ENCODE results near the gene CPA2.

The CPA2 gene

DNA sequence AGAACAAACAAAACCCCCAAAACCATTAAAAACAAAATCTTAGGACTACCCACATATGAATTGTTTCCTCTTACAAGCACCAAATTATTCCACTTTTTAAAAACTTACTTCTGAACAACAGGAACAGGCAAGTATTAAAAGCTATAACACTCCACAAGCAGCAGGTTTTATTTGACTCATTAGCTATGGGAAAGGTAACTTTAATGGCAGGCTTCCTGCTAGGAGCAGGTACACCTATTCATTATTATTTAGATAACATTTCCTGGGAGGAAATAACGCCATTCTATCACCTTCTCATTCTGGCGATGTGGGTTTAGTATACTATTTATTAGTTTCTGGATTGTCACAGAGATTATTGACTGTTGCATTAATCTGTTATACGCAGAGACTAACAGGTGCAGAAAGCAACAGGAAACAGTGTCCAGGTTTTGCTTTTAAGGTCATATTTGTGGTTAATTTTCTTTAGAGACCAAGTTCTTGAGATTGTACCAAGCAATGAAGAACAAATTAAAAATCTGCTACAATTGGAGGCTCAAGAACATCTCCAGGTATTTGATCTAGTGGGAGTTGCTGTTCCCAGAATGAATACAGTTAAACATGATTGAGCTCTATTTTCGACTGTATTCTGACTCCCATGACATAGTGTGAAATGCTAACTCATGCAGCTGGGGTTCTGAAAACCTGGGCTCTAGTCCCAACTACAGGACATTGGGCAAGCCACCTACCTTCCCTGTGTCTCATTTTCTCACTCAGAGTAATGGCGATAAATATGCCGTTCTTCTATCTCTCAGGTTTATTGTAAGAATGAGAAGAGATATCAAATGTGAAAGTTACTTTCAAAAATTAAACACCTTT, 2.0 kb downstream of the CPA2 start:
- Histone ChIP-seq H3K36me3 (replicated peaks) (no peaks in the 10 kb centered on the region), H3K4me3 (no peak overlapping the region), H3K27me3 (ENCODE audit: low read depth) (no peaks in the 10 kb centered on the region), H3K9me3 (no peaks in the 10 kb centered on the region), H3K4me1 (peaks cover 31% of the 10 kb centered on the region)
- DNase-seq (ENCODE audit: low spot score in 2 of 2) = no peak
- in situ Hi-C loops (cut with MboI; ENCODE audit: low sequenced_read_pairs) = no loop called here

DNA sequence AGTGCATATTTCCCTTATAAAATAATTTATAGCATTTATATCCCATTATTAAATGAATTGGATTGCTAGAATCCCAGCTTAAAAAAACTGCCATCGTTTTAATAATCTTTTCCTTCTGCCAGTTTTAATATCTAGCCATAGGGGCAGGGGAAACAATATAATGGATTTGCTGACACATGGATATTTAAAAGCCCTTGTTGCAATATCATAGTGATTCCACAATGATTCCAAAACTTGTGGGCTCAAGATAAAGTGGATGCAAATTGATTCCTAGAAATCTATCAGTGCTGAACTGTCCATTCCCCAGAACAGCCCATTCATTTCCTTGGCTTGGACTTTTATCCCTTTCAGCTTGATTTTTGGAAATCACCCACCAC, 2.6 kb downstream of the CPA2 start:
- in situ Hi-C loops (cut with MboI; ENCODE audit: low sequenced_read_pairs) = no loop called here

DNA sequence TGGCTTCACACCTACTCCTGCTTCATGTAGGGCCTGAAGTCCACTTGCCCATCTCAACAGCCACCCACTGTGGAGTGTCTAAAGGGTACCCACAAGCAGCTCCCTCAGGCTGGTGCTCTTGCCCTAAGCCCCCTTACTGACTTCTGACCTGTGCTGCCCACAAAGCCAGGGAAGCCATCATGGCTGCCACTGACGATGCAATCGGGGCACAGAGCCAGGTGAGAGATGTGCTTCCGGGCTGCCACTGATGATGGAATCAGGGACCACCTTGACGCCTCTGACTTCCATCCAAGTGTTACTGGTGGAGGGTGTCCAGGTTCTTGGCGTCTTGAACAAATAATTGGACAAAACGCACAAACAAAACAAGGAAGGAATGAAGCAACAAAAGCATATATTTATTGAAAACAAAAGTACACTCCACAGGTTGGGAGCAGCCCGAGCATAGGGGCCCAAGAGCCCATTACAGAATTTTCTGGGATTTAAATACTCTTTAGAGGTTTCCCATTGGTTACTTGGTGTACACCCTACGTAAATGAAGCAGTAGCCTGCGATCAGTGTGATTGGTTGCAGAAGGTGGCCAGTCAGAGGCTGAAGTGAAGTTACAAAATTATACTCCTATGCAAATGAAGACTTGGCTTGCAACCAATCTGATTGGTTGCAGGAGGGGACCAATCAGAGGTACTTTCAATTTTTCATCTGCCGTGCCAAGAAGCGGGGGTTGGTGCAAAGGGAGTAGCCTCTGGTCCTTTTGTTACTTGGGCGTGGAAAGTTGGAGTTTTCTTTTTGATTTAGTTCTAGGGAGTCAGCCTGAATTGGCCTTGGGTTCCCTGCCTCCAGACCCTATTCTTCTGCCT, 4.5 kb downstream of the CPA2 start:
- H3K36me3 ChIP-seq (replicated peaks) = no peaks in the 10 kb centered on the region
- no peaks in the 10 kb centered on the region for H3K9me3 ChIP-seq
- in situ Hi-C loops (cut with MboI; ENCODE audit: low sequenced_read_pairs) = no loop called here
- no peaks in the 10 kb centered on the region for H3K27me3 ChIP-seq (ENCODE audit: low read depth)
- H3K4me3 ChIP-seq = no peak overlapping the region
- peaks cover 37% of the 10 kb centered on the region for H3K4me1 ChIP-seq
- peak; percentile 6 to 68 for DNase-seq (ENCODE audit: low spot score in 2 of 2)

More for the DNA sequence above, 2.6 kb downstream of the CPA2 start:
- Histone ChIP-seq H3K27me3 (ENCODE audit: low read depth) (no peaks in the 10 kb centered on the region), H3K36me3 (replicated peaks) (no peaks in the 10 kb centered on the region), H3K9me3 (no peaks in the 10 kb centered on the region), H3K4me3 (no peak overlapping the region), H3K4me1 (peaks cover 31% of the 10 kb centered on the region)
- no peak for DNase-seq (ENCODE audit: low spot score in 2 of 2)

DNA sequence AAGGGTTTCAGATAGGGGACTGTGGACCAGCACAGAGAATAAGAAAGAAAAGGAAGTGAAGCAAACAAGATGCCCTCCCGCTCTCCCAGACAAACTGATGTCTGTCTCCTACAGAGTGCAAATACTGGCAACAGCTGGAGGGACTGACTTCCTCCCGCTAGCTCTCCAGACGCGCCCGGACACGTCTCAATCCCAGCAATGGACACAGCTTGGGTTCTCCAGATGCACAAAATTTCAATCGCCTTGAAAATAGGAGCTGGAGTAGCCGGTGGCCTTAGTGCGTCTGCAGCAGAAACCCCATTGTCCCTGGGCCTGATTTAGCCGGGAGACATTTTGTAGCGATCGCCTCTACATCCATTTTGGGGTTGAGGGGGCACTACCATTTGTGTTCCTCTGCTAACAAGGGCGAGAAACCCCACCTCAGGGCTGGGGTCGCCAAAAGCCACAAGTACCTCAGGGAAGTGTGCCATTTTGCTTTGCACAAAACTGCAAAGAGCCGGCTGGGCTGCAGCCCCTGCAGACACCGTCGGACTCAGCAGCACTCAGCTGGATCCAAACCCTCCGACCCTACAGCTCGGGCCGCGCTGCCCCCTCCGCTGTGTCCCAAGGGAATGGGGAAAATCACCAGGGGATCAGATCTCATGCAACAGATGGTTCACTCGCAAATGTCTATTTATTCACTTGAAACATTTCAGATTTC, 5.9 kb downstream of the CPA2 start:
- no peaks in the 10 kb centered on the region for H3K36me3 ChIP-seq (replicated peaks)
- peaks cover 37% of the 10 kb centered on the region for H3K4me1 ChIP-seq
- in situ Hi-C loops (cut with MboI; ENCODE audit: low sequenced_read_pairs) = no loop called here
- H3K4me3 ChIP-seq = no peak overlapping the region
- peak; percentile 14 to 53 for DNase-seq (ENCODE audit: low spot score in 2 of 2)
- H3K9me3 ChIP-seq = no peaks in the 10 kb centered on the region
- H3K27me3 ChIP-seq (ENCODE audit: low read depth) = no peaks in the 10 kb centered on the region

DNA sequence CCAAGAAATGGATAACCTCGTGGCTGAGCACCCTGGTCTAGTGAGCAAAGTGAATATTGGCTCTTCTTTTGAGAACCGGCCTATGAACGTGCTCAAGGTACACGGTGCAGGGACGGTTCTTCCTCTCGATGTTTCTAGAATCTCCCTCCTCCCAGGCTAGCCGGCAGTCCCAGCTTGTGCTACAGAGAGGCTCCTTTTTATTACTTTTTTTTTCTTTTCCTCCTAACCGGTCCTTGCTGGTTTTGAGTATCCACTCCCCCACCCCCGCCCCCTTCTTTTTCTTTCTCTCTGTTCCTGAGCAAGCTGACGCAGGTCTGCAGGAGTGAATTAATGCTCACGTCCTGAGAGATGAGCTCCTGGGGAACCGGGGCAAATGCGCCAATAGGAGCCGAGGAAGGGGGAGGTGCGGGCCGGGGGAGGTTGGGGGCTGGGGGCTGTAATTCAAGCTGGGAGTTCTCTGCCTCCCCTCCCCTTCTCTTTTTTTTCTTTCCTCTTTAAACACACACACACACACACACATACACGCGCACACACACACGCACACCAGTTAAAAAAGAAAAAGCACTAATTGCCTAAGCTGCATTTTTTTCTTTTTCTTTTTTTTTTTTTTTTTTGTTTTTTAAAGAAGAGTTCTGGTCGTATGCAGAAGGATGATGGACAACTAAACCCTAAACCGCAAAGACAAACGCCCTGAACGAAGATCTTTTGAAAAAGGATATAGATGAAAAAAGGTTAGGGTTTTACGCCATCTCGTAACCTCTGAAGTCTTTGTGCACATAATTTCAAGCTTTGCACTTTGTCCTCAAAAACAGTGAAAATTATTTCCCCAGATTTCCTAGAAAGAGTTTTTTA, 6.6 kb downstream of the CPA2 start:
- DNase-seq (ENCODE audit: low spot score in 2 of 2) = peak; percentile 92 to 95
- Histone ChIP-seq H3K4me1 (peaks cover 37% of the 10 kb centered on the region), H3K27me3 (ENCODE audit: low read depth) (no peaks in the 10 kb centered on the region), H3K36me3 (replicated peaks) (no peaks in the 10 kb centered on the region), H3K4me3 (peak overlapping the region; percentile 14), H3K9me3 (no peaks in the 10 kb centered on the region)
- in situ Hi-C loops (cut with MboI; ENCODE audit: low sequenced_read_pairs) = no loop called here

DNA sequence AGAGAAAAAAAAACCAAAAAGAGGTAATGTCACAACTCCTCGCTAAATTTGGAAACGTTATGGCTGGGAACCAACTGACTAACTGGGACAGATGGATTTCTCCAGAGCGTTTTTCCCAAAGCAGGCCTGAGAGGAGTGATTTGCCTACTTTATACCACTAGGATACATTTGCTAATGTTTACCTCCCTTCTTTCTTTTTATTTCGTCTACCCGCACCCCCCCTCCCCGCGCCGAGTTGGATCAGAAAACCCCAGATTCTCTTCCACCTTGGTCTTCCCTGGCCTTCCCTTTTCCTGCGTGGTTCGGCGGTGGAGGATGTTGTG, 7.2 kb downstream of the CPA2 start:
- in situ Hi-C loops (cut with MboI; ENCODE audit: low sequenced_read_pairs) = no loop called here
- peaks cover 37% of the 10 kb centered on the region for H3K4me1 ChIP-seq
- no peaks in the 10 kb centered on the region for H3K36me3 ChIP-seq (replicated peaks)
- H3K9me3 ChIP-seq = no peaks in the 10 kb centered on the region
- no peaks in the 10 kb centered on the region for H3K27me3 ChIP-seq (ENCODE audit: low read depth)
- peak; percentile 44 to 53 for DNase-seq (ENCODE audit: low spot score in 2 of 2)
- peak overlapping the region; percentile 14 for H3K4me3 ChIP-seq

DNA sequence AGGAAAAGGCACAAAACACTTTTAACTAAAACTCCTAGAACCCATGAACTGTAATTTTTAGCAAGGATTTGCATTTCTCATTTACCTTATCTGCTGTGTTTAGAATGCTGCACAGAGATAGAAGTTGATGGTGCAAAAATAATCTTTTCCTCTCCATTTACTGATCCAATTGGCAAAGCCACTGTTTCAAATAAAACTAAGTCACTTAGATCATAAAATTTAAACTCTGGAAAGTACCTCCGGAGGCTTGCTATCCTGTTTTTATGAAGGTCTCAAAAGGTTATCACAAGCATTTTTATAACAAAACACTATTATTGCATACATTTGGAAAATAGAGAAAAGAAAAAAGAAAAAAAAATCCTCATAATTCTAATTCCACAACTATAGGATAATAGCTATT, 7.6 kb downstream of the CPA2 start:
- Histone ChIP-seq H3K4me3 (peak overlapping the region; percentile 14), H3K4me1 (peaks cover 37% of the 10 kb centered on the region)
- in situ Hi-C loops (cut with MboI; ENCODE audit: low sequenced_read_pairs) = no loop called here

DNA sequence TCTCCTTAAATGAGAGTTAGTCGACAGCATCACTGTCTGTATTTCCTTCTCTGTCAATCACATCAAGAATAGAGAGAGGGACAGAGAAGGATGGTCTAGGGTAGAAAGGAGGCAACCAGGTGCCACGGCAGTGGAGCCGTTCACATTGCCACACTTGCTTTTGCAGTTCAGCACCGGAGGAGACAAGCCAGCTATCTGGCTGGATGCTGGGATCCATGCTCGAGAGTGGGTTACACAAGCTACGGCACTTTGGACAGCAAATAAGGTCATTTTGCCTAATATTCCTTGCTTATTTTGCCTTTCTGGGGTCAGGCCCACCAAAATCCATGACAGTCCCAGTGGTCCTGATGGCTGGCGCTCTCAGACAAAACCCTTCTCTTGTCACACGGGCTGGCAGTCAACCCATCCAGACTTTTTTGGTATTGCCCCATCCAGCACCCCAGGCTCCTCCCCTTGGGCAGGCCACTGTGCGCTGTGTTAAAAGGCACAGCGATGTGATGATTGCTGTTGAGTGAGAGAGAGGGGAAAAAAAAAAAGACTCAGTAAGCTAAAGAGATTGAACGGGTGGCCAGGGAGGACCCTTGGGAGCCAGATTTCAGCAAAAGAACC, 8.4 kb downstream of the CPA2 start:
- Histone ChIP-seq H3K9me3 (no peaks in the 10 kb centered on the region), H3K27me3 (ENCODE audit: low read depth) (no peaks in the 10 kb centered on the region), H3K36me3 (replicated peaks) (no peaks in the 10 kb centered on the region), H3K4me1 (peaks cover 37% of the 10 kb centered on the region), H3K4me3 (no peak overlapping the region)
- peak in 1 of 2 experiments; percentile 26 for DNase-seq (ENCODE audit: low spot score in 2 of 2)
- in situ Hi-C loops (cut with MboI; ENCODE audit: low sequenced_read_pairs) = no loop called here

More for the DNA sequence above, 7.6 kb downstream of the CPA2 start:
- H3K9me3 ChIP-seq = no peaks in the 10 kb centered on the region
- H3K36me3 ChIP-seq (replicated peaks) = no peaks in the 10 kb centered on the region
- H3K27me3 ChIP-seq (ENCODE audit: low read depth) = no peaks in the 10 kb centered on the region
- DNase-seq (ENCODE audit: low spot score in 2 of 2) = no peak

DNA sequence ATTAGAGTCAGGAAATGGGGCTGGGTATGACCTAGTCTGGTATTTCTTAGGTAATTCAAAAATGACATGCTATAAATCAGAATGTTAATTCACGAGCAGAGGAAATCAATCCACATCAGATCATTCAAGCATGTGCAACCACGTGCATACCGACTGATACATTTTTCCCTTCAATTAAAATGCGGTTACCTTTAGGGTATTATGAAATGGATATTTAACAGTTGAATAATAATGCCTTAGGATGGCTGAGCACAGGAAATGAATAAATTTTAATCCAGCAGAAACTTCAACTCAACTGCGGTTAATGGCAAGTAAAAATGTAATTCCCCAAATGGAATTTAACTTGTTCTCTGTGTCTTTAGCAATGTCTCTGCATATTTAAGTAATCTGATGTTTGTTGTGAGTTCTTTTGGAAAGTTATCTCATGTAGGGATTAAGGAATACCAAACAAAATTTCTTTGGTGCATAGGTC, 9.2 kb downstream of the CPA2 start:
- Histone ChIP-seq H3K27me3 (ENCODE audit: low read depth) (no peaks in the 10 kb centered on the region), H3K4me3 (no peak overlapping the region), H3K36me3 (replicated peaks) (no peaks in the 10 kb centered on the region), H3K4me1 (peaks cover 37% of the 10 kb centered on the region), H3K9me3 (no peaks in the 10 kb centered on the region)
- in situ Hi-C loops (cut with MboI; ENCODE audit: low sequenced_read_pairs) = no loop called here
- DNase-seq (ENCODE audit: low spot score in 2 of 2) = no peak

DNA sequence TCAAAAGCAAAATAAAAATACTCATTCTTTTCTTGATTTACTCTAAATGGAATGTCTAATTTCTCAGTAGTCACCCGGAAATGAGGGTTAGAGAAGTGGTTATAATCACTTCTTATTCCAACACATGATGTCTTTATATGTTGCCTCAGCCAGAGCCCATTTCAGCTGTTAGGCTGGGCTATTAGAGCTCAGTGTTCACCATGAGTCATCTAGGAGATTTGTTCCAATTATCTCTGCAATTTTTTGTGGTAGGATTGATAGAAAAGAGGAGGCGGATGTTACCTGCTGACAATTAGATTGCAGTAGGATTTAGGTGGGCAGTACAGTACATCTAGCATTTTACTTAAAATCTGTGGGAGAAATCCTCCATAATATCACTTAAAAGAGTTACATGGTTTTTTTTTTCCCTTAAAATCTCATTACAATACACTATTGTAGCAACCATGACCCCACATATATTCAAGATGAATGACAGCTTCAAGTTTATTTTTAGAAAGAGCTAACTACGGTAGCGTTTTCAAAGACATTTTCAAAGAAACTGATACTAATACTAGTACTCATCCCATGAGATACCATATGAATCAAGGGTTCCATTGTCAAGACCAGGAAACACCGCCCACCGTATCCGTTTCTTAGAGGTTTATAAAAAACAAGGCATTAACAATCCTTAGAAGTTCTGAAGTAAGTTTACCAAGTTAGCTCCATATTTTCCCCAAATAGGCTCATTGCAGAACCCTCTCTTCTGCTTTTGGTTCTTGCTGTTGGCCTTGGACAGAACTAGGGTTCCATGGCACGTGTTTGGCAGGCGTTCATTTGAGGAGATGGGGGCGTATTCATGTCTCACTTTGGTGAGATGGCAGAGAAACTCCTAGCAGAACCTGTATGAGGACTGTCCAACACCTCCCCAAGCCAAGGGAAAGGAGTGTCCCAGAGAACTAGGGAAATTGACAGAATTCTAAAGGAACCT, 10.4 kb downstream of the CPA2 start:
- no peaks in the 10 kb centered on the region for H3K27me3 ChIP-seq (ENCODE audit: low read depth)
- peaks cover 29% of the 10 kb centered on the region for H3K4me1 ChIP-seq
- no peak overlapping the region for H3K4me3 ChIP-seq
- in situ Hi-C loops (cut with MboI; ENCODE audit: low sequenced_read_pairs) = no loop called here
- no peaks in the 10 kb centered on the region for H3K36me3 ChIP-seq (replicated peaks)
- H3K9me3 ChIP-seq = no peaks in the 10 kb centered on the region
- no peak for DNase-seq (ENCODE audit: low spot score in 2 of 2)

DNA sequence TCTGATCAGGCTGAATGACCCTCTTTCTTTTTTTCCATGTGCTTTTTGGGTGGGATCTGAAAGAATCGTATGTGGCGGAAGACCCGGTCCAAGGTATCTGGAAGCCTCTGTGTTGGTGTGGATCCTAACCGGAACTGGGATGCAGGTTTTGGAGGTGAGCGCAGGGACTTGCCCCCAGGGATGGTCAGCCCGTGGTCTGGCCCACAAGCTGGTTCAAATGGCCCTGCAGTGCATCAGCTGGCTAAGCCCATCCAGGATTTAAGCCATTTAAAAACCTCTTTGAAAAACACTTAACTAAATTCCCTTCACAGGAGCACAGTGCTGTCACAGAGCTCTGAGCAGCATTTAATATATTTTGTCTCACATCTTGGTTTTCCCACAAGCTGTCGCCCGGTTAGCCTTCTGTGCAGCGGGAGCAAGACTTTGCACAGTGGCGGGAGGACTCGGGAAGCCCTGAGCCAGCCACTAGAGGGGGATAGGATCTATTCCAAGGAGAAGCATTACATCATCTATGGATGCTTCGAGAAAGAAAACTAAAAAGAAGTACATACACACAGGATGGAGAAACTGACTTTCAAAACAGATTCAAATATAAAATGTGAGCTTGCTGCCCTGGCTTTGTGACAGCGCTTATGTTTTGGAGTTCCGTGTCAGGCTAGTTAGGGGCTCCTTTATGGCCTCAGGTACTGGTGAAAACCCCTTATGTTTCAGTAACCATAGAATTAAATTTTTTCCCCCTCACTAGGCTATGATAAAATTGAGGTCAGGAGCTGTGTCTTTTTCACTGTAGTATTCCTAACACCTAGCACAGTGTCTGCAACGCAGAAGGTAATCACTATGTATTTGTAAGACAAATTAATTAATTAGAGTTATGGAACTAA, 11.3 kb downstream of the CPA2 start:
- peak; percentile 14 to 67 for DNase-seq (ENCODE audit: low spot score in 2 of 2)
- Histone ChIP-seq H3K9me3 (no peaks in the 10 kb centered on the region), H3K4me3 (no peak overlapping the region), H3K36me3 (replicated peaks) (no peaks in the 10 kb centered on the region), H3K4me1 (peaks cover 19% of the 10 kb centered on the region), H3K27me3 (ENCODE audit: low read depth) (no peaks in the 10 kb centered on the region)
- in situ Hi-C loops (cut with MboI; ENCODE audit: low sequenced_read_pairs) = no loop called here
